GM21367 (cell line): ENCODE results near the gene CRTC1.

ENCODE experiments used
- ATAC-seq: cut with Tn5 transposase; IDR thresholded peaks from one replicate; pipeline ENCODE4 v1.9.1; 2021; ENCODE audit not compliant: unreplicated experiment

The CRTC1 gene

GRCh38 chr19:18765224-18765623 is 81.7 kb downstream of the CRTC1 start:
- ATAC-seq = no peak

- no peak for ATAC-seq
Measured at GRCh38 chr19:18768046-18768771, 84.7 kb downstream of the CRTC1 start.

DNA sequence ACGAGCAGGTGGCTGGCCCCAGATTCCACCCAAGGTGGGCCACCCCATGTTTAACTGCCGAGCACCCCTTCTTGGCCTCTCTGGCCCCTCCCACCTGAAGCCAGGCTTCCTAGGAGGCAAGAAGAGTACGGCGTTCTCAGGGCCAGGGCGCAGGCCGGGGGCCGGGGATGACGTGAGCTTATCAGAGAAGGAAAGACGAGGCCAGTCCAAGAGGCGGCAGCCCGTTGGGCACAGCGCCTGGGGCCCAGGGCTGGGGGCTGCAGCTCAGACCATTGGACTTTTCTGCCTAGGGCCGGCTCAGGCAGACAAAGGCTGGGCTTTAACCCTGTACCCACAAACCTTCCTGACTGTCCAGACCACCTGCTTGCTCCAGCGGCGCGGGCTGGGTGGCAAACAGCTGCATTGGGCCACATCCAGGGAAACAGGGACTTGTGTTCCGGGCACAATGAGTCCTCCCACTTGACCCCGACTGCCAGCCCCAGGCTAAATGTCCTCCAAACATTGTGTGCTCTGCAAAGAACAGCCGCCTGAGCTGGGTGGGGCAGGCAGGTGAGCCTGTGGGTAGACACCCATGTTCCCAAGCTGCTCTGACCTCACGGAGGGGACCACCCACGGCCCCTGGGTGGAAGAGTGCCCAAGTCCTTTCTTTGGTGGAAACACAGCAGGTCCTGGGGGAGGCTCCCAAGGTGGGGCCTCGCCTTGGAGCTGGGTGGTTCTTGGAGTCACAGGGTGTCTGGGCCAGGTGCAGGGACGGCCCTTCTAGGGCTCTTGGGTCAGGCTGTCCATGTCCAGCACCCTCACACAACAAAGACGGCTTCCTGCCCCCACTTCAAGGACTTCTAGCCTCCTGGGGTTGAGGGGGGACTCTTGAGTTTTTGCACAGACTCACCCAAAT is 85.8 kb downstream of the CRTC1 start:
- no peak for ATAC-seq

DNA sequence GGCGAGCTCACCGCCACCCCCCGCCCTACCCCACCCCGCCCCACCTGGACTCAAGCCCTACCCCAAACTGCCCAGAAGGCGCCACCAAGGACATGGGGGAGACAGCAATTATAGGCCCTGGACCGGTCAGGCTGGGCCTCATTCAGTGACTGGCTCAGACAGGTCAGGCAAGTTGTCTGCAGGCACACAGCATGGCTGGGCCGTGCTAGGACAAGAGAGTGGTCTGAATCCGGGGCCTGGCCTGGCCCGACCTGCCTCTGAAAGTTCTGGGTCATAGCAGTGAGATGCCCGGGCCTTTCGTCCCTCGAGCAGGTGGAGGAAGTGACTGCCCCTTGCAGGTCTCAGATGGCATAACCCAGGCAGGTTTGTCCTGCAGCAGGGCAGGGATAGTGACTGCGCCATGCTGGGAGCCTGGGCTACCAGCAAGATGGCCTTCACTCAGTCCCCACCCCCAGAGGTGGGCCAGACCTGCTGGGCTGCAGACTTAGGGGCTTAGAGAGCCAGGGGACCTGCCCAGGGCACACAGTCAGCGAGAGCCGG is 86.6 kb downstream of the CRTC1 start:
- no peak for ATAC-seq

- no peak for ATAC-seq
Measured at GRCh38 chr19:18770663-18771327, 87.3 kb downstream of the CRTC1 start.

DNA sequence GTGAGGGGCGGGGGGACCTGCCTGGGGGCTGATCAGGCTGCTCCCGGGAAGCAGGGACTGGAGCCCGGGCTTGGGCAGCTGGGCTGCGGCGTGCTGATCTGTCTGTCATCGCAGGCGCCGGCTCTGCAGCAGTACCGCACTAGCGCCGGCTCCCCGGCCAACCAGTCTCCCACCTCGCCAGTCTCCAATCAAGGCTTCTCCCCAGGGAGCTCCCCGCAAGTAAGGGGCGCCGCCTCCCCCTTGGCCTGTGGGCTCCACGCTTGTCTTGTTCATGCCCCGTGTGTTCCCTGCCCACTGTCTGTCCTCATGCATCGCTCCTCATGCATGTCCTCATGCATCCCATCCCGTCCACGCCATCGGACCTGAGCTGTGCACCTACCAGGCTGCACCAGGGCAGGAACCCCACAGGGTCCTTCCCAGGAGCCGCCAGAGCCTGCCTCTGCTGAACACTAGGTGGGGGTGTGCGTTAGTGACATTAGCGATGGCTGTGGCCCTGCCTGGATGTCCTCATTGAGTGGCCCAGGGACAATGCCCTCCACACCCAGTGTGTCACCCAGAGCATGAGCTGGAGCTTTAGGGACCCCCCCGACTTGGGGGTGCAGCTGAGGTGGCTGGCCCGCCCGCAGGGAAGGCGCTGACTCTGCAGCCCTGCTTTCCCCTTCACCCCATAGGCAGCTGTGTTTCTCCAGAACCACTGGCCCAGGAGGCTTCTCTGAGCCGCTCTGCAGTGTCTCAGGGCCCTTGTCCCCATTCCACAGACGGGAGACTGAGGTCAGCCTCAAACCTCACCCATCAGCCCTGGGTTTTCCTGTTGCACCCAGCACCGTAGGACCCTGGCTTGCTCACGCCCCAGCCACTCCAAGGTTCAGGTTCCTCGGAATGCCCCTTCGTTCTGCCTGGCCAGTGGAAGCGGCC is 88.1 kb downstream of the CRTC1 start:
- no peak for ATAC-seq

- no peak for ATAC-seq
Measured at GRCh38 chr19:18772620-18773587, 89.4 kb downstream of the CRTC1 start.

GRCh38 chr19:18773682-18774081 is 90.2 kb downstream of the CRTC1 start:
- ATAC-seq = no peak

DNA sequence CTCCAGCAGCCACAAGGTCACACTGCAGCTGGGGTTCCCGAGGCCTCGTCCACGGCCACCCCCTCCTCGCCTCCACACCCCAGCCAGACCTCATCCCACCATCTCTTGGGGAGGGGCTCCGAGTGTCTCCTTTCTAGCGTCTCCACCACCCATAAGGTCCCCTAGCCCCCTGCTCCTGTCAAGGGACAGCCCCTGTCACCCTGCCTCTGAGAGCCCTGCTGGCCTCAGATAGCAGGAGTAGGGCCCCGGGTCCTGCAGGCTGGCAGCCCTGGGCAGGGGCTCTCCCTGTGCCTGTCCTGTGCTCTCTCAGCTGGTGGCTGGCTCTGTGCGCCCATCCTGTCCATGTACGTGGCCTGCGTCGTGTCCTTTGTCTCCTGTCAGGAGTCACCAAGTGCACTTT is 90.6 kb downstream of the CRTC1 start:
- no peak for ATAC-seq

DNA sequence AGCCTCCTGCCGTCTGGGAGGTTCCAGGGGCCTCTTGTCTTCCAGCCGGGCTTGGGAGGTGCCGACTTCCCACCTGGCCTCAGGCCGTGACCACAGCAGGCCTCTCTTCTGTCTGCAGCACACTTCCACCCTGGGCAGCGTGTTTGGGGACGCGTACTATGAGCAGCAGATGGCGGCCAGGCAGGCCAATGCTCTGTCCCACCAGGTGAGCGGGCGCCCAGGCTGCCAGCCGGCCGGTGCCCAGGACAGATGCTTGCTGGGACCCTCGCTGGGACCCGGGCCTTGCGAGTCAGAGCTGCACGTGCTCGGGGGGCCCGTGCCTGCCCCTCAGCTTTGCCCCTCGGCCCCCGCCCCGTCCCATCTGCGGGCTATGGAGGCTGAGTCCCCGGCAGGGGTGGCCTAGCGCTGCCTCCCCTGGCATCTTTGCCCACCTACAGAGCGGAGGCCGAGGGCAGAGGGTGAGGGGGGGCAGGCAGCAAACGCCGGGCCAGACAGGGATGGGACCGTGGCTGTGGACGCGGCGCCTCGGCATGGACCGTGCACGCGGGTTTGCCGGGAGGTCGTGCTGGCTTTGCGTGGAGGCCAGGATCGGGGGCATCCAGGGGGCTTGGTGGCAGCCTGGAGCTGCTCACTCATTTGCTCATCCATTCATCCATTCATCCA is 91.4 kb downstream of the CRTC1 start:
- no peak for ATAC-seq

DNA sequence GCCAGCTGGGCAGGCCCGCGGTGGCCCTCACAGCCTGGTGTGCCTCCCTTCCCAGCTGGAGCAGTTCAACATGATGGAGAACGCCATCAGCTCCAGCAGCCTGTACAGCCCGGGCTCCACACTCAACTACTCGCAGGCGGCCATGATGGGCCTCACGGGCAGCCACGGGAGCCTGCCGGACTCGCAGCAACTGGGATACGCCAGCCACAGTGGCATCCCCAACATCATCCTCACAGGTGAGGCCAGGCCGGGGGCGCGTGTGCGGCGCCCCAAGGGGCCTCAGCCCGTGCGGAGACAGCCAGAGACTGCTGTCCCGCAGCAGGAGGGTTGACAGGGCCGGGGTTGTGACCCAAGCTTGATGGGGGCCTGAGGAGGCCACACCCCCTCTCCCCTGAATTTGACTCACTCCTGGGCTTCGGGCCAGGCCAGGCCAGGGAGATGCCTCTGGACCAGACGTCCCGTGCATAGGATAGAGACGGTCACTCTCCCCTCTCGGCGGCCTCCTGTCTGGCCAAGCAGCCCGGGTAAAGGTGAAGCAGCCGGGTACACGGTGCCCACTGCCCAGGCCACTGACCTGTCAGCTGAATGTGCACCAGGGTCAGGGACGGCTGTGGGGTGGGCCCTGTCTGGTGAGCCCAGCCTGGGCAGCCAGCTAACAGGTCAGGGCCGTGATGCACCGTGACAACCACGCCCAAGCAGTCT is 92.3 kb downstream of the CRTC1 start:
- no peak for ATAC-seq

DNA sequence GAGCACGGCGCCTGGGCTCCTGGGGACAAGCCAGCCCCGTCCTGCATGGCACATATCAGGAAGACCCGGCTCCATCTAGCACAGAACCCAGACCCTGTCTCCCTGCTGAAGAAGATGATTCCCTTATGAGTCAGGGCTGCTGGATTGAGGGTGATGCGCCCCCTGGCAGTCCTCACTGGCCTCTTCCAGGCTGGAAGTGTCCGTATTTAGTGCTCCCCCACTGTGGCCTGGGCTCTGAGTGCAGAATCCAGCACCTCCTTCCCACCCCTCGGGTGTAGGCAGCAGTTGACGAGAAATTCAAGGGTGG is 92.8 kb downstream of the CRTC1 start:
- ATAC-seq = no peak

DNA sequence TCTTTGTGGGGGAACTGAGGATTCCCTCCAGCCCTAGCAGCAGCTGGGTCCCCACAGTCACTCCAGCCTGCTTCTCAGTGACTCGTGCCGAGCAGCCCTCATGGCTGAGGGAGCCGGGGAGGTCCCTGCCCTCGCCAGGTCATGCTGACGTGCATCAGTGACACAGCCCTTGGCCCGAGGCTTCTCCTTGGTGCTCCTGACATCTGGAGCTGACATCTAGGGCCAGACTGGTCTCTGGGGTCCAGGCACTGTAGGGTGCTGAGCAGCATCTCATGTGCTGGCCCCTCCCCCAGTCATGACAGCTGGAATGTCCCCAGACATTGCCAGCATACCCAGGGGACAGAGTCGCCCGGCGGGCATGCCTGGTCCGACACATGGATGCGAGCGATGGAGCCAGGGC is 93.3 kb downstream of the CRTC1 start:
- no peak for ATAC-seq

GRCh38 chr19:18777301-18778075 is 94.0 kb downstream of the CRTC1 start:
- no peak for ATAC-seq

DNA sequence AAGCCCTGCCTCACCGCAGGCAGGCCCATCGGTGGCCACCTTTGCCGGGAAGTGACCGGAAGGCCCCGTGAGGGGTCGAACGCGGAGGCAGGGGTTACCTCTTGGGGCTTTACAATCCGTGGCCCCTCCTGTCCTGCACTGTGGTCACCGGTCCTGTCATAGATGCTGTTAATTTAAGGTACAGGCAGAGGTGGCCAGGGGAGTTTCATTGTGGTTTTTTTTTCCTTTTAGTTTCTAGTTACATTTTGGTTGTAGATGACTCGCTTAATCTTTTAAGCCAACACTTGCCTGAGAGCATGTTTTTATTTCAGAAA is 94.6 kb downstream of the CRTC1 start:
- ATAC-seq = no peak

- ATAC-seq = no peak
Measured at GRCh38 chr19:18778826-18779495, 95.5 kb downstream of the CRTC1 start.

DNA sequence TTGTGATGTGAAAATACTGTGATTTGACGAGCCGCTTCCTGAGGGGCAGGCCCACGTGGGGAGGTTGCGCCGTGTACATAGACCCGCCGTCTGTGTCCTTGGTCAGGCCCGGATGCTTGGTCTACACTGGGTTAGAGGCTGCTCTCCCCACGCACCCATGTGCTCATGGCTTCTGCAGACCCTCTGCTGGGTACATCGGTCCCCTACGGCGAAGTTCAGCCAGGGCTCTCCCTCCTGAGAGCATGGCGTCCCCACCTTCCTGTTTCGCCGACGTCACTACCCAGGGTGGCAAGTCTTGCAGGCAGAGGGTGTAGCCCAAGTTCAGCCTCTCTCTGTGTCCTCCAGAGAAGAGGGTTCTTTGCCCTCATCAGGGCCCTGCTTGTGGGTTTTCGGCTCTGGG is 96.6 kb downstream of the CRTC1 start:
- ATAC-seq = no peak
